Measurements from ENCODE around the gene SLC9C2. TPM values are rescaled to one million over a fixed set of nuclear protein-coding genes. Genes with fewer than 3 reads are reported as not detected.
"Not testable (repeated sequence)": the region's sequence is repeated elsewhere in the genome, so short reads cannot be mapped to it uniquely, and the experiment has no call there.

SLC9C2 gene
- total RNA-seq, 1 donor from 2014 or later: 0.54 TPM

DNA sequence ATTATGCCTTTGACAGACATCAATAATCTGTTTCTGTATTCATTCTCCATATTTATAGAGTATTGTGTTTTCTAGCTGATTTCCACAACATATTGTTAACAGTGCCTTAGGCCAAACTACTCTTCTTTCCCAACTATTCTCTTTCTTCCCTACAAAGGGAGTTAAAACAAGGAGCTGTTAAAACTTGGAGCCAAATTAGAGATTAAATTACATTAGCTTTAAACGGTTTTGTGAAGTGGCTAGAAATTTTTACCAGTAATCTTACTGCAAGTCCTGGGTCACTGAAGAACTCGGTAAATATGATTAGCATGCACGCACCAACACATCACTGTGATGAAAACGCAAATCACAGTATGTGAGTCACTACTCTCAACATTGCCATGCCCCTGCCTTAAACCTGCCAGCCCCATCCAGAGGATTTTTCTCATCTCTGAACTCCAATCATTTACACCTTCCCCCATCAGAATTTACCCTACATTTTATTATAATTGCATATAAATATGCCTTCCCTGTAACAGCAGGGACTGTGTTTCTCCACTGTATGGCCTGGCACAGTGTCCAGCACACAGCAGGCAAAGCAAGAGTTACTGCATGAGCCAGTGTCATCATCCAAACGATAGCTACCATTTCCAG, 127.2 kb downstream of the SLC9C2 start:
- Histone ChIP-seq H4K20me1 (ENCODE audit: insufficient read depth, low read length) (peaks cover 31% of the 10 kb centered on the region), H3K4me2 (ENCODE audit: low read length) (peak overlapping the region; percentile 87), H3K9me3 (ENCODE audit: insufficient read depth, low read depth, low read length) (no peaks in the 10 kb centered on the region), H3K4me3 (ENCODE audit: insufficient read depth, low read depth, low read length) (peak overlapping the region; percentile 81), H3K27ac (ENCODE audit: low read depth, low read length) (peak overlapping the region; percentile 75), H3K79me2 (ENCODE audit: insufficient read depth, low read length) (peaks cover 64% of the 10 kb centered on the region), H2AFZ (ENCODE audit: low read depth, low read length) (peak overlapping the region; percentile 12), H3K9ac (ENCODE audit: low read length) (peak overlapping the region; percentile 85), H3K4me1 (ENCODE audit: insufficient read depth, low read length) (peaks cover 44% of the 10 kb centered on the region), H3K27me3 (ENCODE audit: insufficient read depth, low read length) (no peaks in the 10 kb centered on the region), H3K36me3 (ENCODE audit: insufficient read depth, low read length) (peaks cover 10% of the 10 kb centered on the region)
- peaks cover 9% of the 10 kb centered on the region for H3K9me3 Mint-ChIP-seq (ENCODE audit: unreplicated experiment)
- H3K36me3 Mint-ChIP-seq (ENCODE audit: low read depth, unreplicated experiment): peaks cover 18% of the 10 kb centered on the region
- peak; percentile 80 for DNase-seq (ENCODE audit: low read depth)
- no peaks in the 10 kb centered on the region for H3K27me3 Mint-ChIP-seq (ENCODE audit: low read depth, unreplicated experiment)
- peak overlapping the region; percentile 55 for H3K27ac Mint-ChIP-seq (ENCODE audit: unreplicated experiment)
- FAIRE-seq: no peak
- peaks cover 35% of the 10 kb centered on the region for H3K4me1 Mint-ChIP-seq (ENCODE audit: low read depth, unreplicated experiment)
- H3K4me3 Mint-ChIP-seq (ENCODE audit: unreplicated experiment): peak overlapping the region; percentile 86
- TF ChIP-seq, protein P1, sequence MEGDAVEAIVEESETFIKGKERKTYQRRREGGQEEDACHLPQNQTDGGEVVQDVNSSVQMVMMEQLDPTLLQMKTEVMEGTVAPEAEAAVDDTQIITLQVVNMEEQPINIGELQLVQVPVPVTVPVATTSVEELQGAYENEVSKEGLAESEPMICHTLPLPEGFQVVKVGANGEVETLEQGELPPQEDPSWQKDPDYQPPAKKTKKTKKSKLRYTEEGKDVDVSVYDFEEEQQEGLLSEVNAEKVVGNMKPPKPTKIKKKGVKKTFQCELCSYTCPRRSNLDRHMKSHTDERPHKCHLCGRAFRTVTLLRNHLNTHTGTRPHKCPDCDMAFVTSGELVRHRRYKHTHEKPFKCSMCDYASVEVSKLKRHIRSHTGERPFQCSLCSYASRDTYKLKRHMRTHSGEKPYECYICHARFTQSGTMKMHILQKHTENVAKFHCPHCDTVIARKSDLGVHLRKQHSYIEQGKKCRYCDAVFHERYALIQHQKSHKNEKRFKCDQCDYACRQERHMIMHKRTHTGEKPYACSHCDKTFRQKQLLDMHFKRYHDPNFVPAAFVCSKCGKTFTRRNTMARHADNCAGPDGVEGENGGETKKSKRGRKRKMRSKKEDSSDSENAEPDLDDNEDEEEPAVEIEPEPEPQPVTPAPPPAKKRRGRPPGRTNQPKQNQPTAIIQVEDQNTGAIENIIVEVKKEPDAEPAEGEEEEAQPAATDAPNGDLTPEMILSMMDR (IDR thresholded peaks at IDR 0.05; ENCODE audit: insufficient read depth, low read depth, low read length): no peak
- TF ChIP-seq EZH2 (IDR thresholded peaks at IDR 0.05; ENCODE audit: insufficient read depth, low read length): no peak

DNA sequence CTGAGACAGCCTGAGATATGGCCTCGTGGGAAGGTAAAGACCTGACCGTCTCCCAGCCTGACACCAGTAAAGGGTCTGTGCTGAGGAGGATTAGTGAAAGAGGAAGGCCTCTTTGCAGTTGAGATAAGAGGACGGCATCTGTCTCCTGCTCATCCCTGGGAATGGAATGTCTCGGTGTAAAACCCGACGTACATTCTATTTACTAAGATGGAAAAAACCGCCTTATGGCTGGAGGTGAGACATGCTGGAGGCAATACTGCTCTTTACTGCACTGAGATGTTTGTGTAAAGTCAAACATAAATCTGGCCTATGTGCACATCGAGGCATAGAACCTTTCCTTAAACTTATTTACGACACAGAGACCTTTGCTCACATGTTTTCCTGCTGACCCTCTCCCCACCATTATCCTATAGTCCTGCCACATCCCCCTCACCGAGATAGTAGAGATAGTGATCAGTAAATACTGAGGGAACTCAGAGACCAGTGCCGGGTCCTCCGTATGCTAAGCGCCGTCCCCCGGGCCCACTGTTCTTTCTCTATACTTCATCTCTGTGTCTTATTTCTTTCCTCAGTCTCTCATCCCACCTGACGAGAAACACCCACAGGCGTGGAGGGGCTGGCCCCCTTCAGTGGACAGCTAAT, 128.0 kb downstream of the SLC9C2 start:
- Histone ChIP-seq H3K4me3 (ENCODE audit: insufficient read depth, low read depth, low read length) (peak overlapping the region; percentile 81), H3K4me2 (ENCODE audit: low read length) (peak overlapping the region; percentile 87), H4K20me1 (ENCODE audit: insufficient read depth, low read length) (peaks cover 24% of the 10 kb centered on the region), H3K4me1 (ENCODE audit: insufficient read depth, low read length) (peaks cover 43% of the 10 kb centered on the region), H3K27ac (ENCODE audit: low read depth, low read length) (peak overlapping the region; percentile 83), H3K9ac (ENCODE audit: low read length) (peak overlapping the region; percentile 85), H3K79me2 (ENCODE audit: insufficient read depth, low read length) (peaks cover 56% of the 10 kb centered on the region)
- Mint-ChIP-seq H3K4me3 (ENCODE audit: unreplicated experiment) (peak overlapping the region; percentile 60), H3K36me3 (ENCODE audit: low read depth, unreplicated experiment) (peaks cover 21% of the 10 kb centered on the region), H3K9me3 (ENCODE audit: unreplicated experiment) (peaks cover 16% of the 10 kb centered on the region), H3K4me1 (ENCODE audit: low read depth, unreplicated experiment) (peaks cover 28% of the 10 kb centered on the region), H3K27ac (ENCODE audit: unreplicated experiment) (peak overlapping the region; percentile 4)
- not testable (repeated sequence) for H3K27me3 ChIP-seq (ENCODE audit: insufficient read depth, low read length); H2AFZ ChIP-seq (ENCODE audit: low read depth, low read length); H3K36me3 ChIP-seq (ENCODE audit: insufficient read depth, low read length); DNase-seq (ENCODE audit: low read depth); FAIRE-seq; H3K9me3 ChIP-seq (ENCODE audit: insufficient read depth, low read depth, low read length); H3K27me3 Mint-ChIP-seq (ENCODE audit: low read depth, unreplicated experiment)

DNA sequence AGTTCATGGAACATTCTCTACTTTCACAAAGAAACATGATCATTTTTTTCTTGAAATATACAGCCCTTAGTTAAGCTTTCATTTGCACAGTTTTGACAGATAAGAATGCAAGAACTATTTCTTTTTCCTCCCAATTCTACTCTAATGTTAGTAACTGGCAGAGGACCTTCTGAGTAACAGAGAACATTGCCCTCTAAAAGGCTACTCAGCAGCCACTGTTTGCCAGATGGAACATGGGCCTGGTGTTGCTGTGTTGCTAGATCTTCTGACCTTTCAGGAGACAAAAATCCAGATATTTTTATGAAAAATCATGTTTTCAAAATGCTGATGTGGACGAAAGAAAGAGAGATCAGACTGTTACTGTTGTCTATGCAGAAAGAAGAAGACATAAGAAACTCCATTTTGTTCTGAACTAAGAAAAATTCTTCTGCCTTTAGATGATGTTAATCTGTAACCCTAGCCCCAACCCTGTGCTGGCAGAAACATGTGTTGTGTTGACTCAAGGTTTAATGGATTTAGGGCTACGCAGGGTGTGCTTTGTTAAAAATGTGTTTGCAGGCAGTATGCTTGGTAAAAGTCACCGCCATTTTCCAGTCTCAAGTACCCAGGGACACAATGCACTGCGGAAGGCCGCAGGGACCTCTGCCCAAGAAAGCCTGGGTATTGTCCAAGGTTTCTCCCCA, 128.6 kb downstream of the SLC9C2 start:
- Histone ChIP-seq H3K4me2 (ENCODE audit: low read length) (peak overlapping the region; percentile 87), H3K9ac (ENCODE audit: low read length) (peak overlapping the region; percentile 69), H2AFZ (ENCODE audit: low read depth, low read length) (peak overlapping the region; percentile 65), H3K36me3 (ENCODE audit: insufficient read depth, low read length) (peaks cover 3% of the 10 kb centered on the region), H3K79me2 (ENCODE audit: insufficient read depth, low read length) (peaks cover 49% of the 10 kb centered on the region), H3K9me3 (ENCODE audit: insufficient read depth, low read depth, low read length) (no peaks in the 10 kb centered on the region), H3K27ac (ENCODE audit: low read depth, low read length) (peak overlapping the region; percentile 83), H3K4me3 (ENCODE audit: insufficient read depth, low read depth, low read length) (peak overlapping the region; percentile 17), H3K27me3 (ENCODE audit: insufficient read depth, low read length) (no peaks in the 10 kb centered on the region), H4K20me1 (ENCODE audit: insufficient read depth, low read length) (peaks cover 18% of the 10 kb centered on the region), H3K4me1 (ENCODE audit: insufficient read depth, low read length) (peaks cover 36% of the 10 kb centered on the region)
- no peak for FAIRE-seq
- Mint-ChIP-seq H3K4me1 (ENCODE audit: low read depth, unreplicated experiment) (peaks cover 26% of the 10 kb centered on the region), H3K27me3 (ENCODE audit: low read depth, unreplicated experiment) (no peaks in the 10 kb centered on the region), H3K4me3 (ENCODE audit: unreplicated experiment) (peak overlapping the region; percentile 71), H3K9me3 (ENCODE audit: unreplicated experiment) (peaks cover 17% of the 10 kb centered on the region), H3K36me3 (ENCODE audit: low read depth, unreplicated experiment) (peaks cover 22% of the 10 kb centered on the region), H3K27ac (ENCODE audit: unreplicated experiment) (peak overlapping the region; percentile 74)
- no peak for TF ChIP-seq EZH2 (IDR thresholded peaks at IDR 0.05; ENCODE audit: insufficient read depth, low read length)
- TF ChIP-seq, protein P1 (IDR thresholded peaks at IDR 0.05; ENCODE audit: insufficient read depth, low read depth, low read length): no peak
- no peak for DNase-seq (ENCODE audit: low read depth)

All from astrocyte (in vitro differentiated cells and primary cell).